Left lobe of liver (tissue), 2 donors: ENCODE results near the gene PTOV1. TPM values are rescaled to one million over a fixed set of nuclear protein-coding genes. Genes with fewer than 3 reads are reported as not detected.
A peak's percentile ranks its signal among the peaks of the same experiment; 100 is the strongest.

Source experiments
- ATAC-seq: fragments of 200-7000 bp; cut with Tn5 transposase; one replicate; pipeline ENCODE4 v1.9.1; 2020; ENCODE audit warnings: mild to moderate bottlenecking, moderate library complexity
- DNase-seq: peaks from one replicate; pipeline ENCODE4 v3.0.0-alpha.2; 2020; ENCODE audit warnings: low spot score
- total RNA-seq: library from RNA; stranded (reverse); gene quantifications from one replicate; pipeline ENCODE4 v1.2.1, GENCODE V29; 2021
- donor health status: DM: no; HTN: no; CAD: no; lungs with moderate emphysema.
- donor health status: DM: no; HTN: yes; CAD: no.

Gene PTOV1
- total RNA-seq, 1 donor from 2014 or later = 86.0 TPM

- ATAC-seq (no peak), DNase-seq (peak; percentile 48)
These were observed 7.4 kb downstream of the PTOV1 start for GRCh38 chr19:49858088-49858985.

- no peak for ATAC-seq
- peak; percentile 48 for DNase-seq
These were observed 8.8 kb downstream of the PTOV1 start for GRCh38 chr19:49859682-49860335.

- no peak for ATAC-seq
These were observed 9.6 kb downstream of the PTOV1 start for GRCh38 chr19:49860336-49861102.

GRCh38 chr19:49861107-49861506 is 10.1 kb downstream of the PTOV1 start:
- peak; percentile 48 for DNase-seq
- no peak for ATAC-seq

More at GRCh38 chr19:49860336-49861102, 9.6 kb downstream of the PTOV1 start:
- no peak for DNase-seq

GRCh38 chr19:49861541-49862378 is 10.8 kb downstream of the PTOV1 start:
- ATAC-seq (no peak), DNase-seq (peak; percentile 51)

- peak; percentile 48 for DNase-seq
These were observed 11.7 kb downstream of the PTOV1 start for GRCh38 chr19:49862391-49863253.

GRCh38 chr19:49863254-49863934 is 12.4 kb downstream of the PTOV1 start:
- DNase-seq = no peak
- no peak for ATAC-seq

More at GRCh38 chr19:49862391-49863253, 11.7 kb downstream of the PTOV1 start:
- no peak for ATAC-seq

- DNase-seq (peak; percentile 46), ATAC-seq (no peak)
These were observed 13.0 kb downstream of the PTOV1 start for GRCh38 chr19:49863935-49864320.

GRCh38 chr19:49864890-49865289 is 13.9 kb downstream of the PTOV1 start:
- ATAC-seq (no peak), DNase-seq (no peak)

- ATAC-seq (peak; percentile 64), DNase-seq (peak; percentile 90)
These were observed 16.2 kb downstream of the PTOV1 start, which contains the start of gene PNKP for GRCh38 chr19:49866933-49867782. Gene PNKP, minus strand, starts transcription at chr19:49867576. Its CDS starts 372 bp downstream, at chr19:49867204.

GRCh38 chr19:49869009-49869483 is 18.1 kb downstream of the PTOV1 start:
- ATAC-seq = peak; percentile 2
- DNase-seq = no peak

- peak; percentile 98 for DNase-seq
- peak; percentile 73 for ATAC-seq
These were observed 18.7 kb downstream of the PTOV1 start for GRCh38 chr19:49869484-49870308.

- ATAC-seq (no peak), DNase-seq (no peak)
These were observed 19.4 kb downstream of the PTOV1 start for GRCh38 chr19:49870309-49870901.

- DNase-seq = no peak
These were observed 20.5 kb downstream of the PTOV1 start for GRCh38 chr19:49871349-49871985.

GRCh38 chr19:49872245-49873128 is 21.5 kb downstream of the PTOV1 start:
- no peak for ATAC-seq
- no peak for DNase-seq

More at GRCh38 chr19:49871349-49871985, 20.5 kb downstream of the PTOV1 start:
- no peak for ATAC-seq
